C4-2B (cell line): Measurements from ENCODE around the gene MCEMP1.

Experiments
- CTCF ChIP-seq: fragments of 450-650 bp; conservative IDR thresholded peaks from 2 replicates; pipeline ENCODE4 v1.5.1; 2017; ENCODE audit warnings: mild to moderate bottlenecking
- ZFX ChIP-seq: fragments of 450-650 bp; IDR thresholded peaks from 2 replicates; pipeline ENCODE4 v1.6.1; 2017

GRCh38 chr19:7709932-7710460, 33.1 kb downstream of the MCEMP1 start:
- TF ChIP-seq CTCF (no peak), ZFX (no peak)
